GM13977 (cell line): ENCODE results near the gene SPINK8.
"Not testable (repeated sequence)": the region's sequence is repeated elsewhere in the genome, so short reads cannot be mapped to it uniquely, and the experiment has no call there.

Experiments used
- DNase-seq: peaks from one replicate; pipeline ENCODE4 v3.0.0; 2012; ENCODE audit warnings: low spot score
- in situ Hi-C: fragments of 300-500 bp; cut with MboI; formaldehyde crosslinking; loops from one replicate; pipeline ENCODE4 v1.12.0; 2022; ENCODE audit warnings: low sequenced_read_pairs, low pct_unique_long_range_greater_than_20kb, mixed read lengths, inconsistent platforms; ENCODE audit not compliant: unreplicated experiment
- TF ChIP-seq, protein P1 (sequence below): IDR thresholded peaks from 2 replicates; pipeline ENCODE4 v1.5.1; 2012; ENCODE audit warnings: mild to moderate bottlenecking, control low read depth; ENCODE audit not compliant: insufficient read depth; ENCODE audit errors: extremely low read depth, missing control alignments

The SPINK8 gene

GRCh38 chr3:48333346-48334245 lies at the start of gene SPINK8:
SPINK8 (minus strand) TSS chr3:48333661; CDS start chr3:48328341, 5,320 bp downstream.
- in situ Hi-C loops, DNase-seq: not testable (repeated sequence)

DNA sequence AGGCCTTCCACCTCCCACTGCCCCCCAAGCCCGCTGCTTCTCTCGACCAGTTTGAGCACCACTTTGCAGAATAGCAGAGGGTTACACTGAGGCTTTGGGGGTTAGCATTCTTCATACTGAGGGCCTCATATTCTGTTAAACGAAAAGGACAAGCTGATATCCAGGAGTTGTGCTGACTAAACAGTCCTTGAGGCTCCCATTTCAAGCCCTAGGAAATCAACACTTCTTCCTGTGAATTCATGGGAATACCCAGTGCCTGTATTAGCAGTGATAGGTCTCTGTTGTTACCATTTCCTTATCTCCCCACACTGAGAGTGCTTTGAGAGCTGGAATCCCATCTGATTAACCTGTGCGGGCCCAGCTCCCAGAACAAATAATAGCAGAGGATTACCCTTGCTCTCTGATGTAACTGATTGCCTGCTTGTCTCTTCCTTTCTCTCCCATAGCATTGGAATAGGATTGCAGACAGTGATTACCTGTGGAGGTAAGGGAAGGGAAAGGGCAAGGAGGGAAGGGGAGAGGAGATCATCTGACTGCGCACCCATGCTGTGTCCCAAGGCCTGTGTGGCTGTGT lies 39.5 kb upstream of the SPINK8 start:
- in situ Hi-C loops: no loop called here

GRCh38 chr3:48372377-48372770 lies 38.9 kb upstream of the SPINK8 start:
- TF ChIP-seq, protein P1, sequence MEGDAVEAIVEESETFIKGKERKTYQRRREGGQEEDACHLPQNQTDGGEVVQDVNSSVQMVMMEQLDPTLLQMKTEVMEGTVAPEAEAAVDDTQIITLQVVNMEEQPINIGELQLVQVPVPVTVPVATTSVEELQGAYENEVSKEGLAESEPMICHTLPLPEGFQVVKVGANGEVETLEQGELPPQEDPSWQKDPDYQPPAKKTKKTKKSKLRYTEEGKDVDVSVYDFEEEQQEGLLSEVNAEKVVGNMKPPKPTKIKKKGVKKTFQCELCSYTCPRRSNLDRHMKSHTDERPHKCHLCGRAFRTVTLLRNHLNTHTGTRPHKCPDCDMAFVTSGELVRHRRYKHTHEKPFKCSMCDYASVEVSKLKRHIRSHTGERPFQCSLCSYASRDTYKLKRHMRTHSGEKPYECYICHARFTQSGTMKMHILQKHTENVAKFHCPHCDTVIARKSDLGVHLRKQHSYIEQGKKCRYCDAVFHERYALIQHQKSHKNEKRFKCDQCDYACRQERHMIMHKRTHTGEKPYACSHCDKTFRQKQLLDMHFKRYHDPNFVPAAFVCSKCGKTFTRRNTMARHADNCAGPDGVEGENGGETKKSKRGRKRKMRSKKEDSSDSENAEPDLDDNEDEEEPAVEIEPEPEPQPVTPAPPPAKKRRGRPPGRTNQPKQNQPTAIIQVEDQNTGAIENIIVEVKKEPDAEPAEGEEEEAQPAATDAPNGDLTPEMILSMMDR: no peak
- in situ Hi-C loops: no loop called here
- no peak for DNase-seq

More for the DNA sequence above, 39.5 kb upstream of the SPINK8 start:
- TF ChIP-seq, protein P1: no peak
- DNase-seq: no peak

- TF ChIP-seq, protein P1: no peak
- in situ Hi-C loops: no loop called here
- no peak for DNase-seq
Observed at GRCh38 chr3:48371651-48372376, 38.4 kb upstream of the SPINK8 start, which contains the start of gene FBXW12. FBXW12 (plus strand) TSS chr3:48372219; CDS start chr3:48372768, 549 bp downstream.

GRCh38 chr3:48370333-48370713 lies 36.9 kb upstream of the SPINK8 start:
- in situ Hi-C loops: no loop called here
- TF ChIP-seq, protein P1: no peak
- DNase-seq: no peak

- TF ChIP-seq, protein P1: no peak
- in situ Hi-C loops: no loop called here
- DNase-seq: no peak
Observed at GRCh38 chr3:48369693-48370332, 36.4 kb upstream of the SPINK8 start.
